Thyroid gland (tissue), 4 donors: ENCODE measurements around the gene ETHE1. TPM values are rescaled to one million over a fixed set of nuclear protein-coding genes. Genes with fewer than 3 reads are reported as not detected.

Experiments
- DNase-seq, 2 donors: peaks; one replicate each; pipeline ENCODE4 v3.0.0-alpha.2; 2019
- H3K27ac ChIP-seq, 3 donors: fragments of 200-600 bp; sonication (generic); 1 replicate in 2 of 3; 2 replicates in 1 of 3; pipeline ENCODE4 v1.5.1; 2016 to 2019; ENCODE audit warnings: mild to moderate bottlenecking in 1 of 3, moderate library complexity in 1 of 3
- H3K27me3 ChIP-seq: fragments of 200-600 bp; sonication (generic); one replicate; pipeline ENCODE4 v1.5.1; 2019
- H3K36me3 ChIP-seq, 2 donors: fragments of 200-600 bp; sonication (generic); one replicate each; pipeline ENCODE4 v1.5.1; 2016 to 2019
- H3K4me1 ChIP-seq, 2 donors: fragments of 200-600 bp; sonication (generic); one replicate each; pipeline ENCODE4 v1.5.1; 2017 to 2019
- H3K4me3 ChIP-seq, 3 donors: fragments of 200-600 bp; sonication (generic); replicated peaks in 1 of 3; 1 replicate in 2 of 3; 2 replicates in 1 of 3; pipeline ENCODE4 v1.5.1; 2016; ENCODE audit warnings: mild to moderate bottlenecking in 1 of 3
- H3K9me3 ChIP-seq: fragments of 200-600 bp; sonication (generic); one replicate; pipeline ENCODE4 v1.5.1; 2017
- CTCF ChIP-seq, 6 experiments: fragments of 200-600 bp in 3 of 6; fragments of 450-650 bp in 3 of 6; sonication (generic) in 3 of 6; IDR thresholded peaks; one replicate each; pipeline ENCODE4 v1.5.1; 2016 to 2019; ENCODE audit warnings: antibody characterized with exemption in 6 of 6, mild to moderate bottlenecking in 2 of 6, inconsistent platforms in 1 of 6, moderate library complexity in 1 of 6
- POLR2A ChIP-seq, 2 donors: fragments of 450-650 bp; IDR thresholded peaks; one replicate each; pipeline ENCODE4 v1.6.1; 2017; ENCODE audit warnings: antibody characterized with exemption in 2 of 2, mild to moderate bottlenecking in 2 of 2, moderate library complexity in 1 of 2
- WGBS, 2 donors: methylation state at CpG; one replicate each; pipeline ENCODE4 v1.1.5; 2017; 5-methylcytosine and 5-hydroxymethylcytosine counted together
- intact Hi-C: fragments of 100-400 bp; cut with DNase I; formaldehyde crosslinking; loops from one replicate; pipeline ENCODE4 v1.15.1; 2023
- total RNA-seq, 4 donors: library from RNA; depleted of rRNA; stranded (reverse); fragments of >200 nt; gene quantifications; one replicate each; pipeline ENCODE4 v1.2.3, GENCODE V29; 2016

Gene ETHE1
- total RNA-seq, 4 donors from 2014 or later: 22.4 to 61.9 (median 32.5) TPM

GRCh38 chr19:43489979-43490599 is 36.9 kb downstream of the ETHE1 start:
- DNase-seq: no peak
- 89 to 90% methylated on average over 7 of the region's 7 CpGs for WGBS, 2 donors
- Histone ChIP-seq H3K36me3 (no peaks in the 10 kb centered on the region), H3K9me3 (no peaks in the 10 kb centered on the region), H3K4me3 (no peak overlapping the region), H3K27ac (no peak overlapping the region), H3K27me3 (no peaks in the 10 kb centered on the region), H3K4me1 (no peaks in the 10 kb centered on the region)
- intact Hi-C loops: no loop called here
- TF ChIP-seq POLR2A (IDR thresholded peaks at IDR 0.05): no peak
- TF ChIP-seq CTCF (IDR thresholded peaks at IDR 0.05): no peak

GRCh38 chr19:43489310-43489709 is 37.7 kb downstream of the ETHE1 start:
- Histone ChIP-seq H3K9me3 (no peaks in the 10 kb centered on the region), H3K4me1 (no peaks in the 10 kb centered on the region), H3K4me3 (no peak overlapping the region), H3K27me3 (no peaks in the 10 kb centered on the region), H3K36me3 (no peaks in the 10 kb centered on the region), H3K27ac (no peak overlapping the region)
- no peak for DNase-seq
- TF ChIP-seq CTCF (IDR thresholded peaks at IDR 0.05) (no peak), POLR2A (IDR thresholded peaks at IDR 0.05) (no peak)
- intact Hi-C loops: no loop called here
- 55 to 60% methylated on average over 5 of the region's 5 CpGs for WGBS, 2 donors

GRCh38 chr19:43488179-43488578 is 38.8 kb downstream of the ETHE1 start:
- H3K36me3 ChIP-seq: no peaks in the 10 kb centered on the region
- no peaks in the 10 kb centered on the region for H3K9me3 ChIP-seq
- H3K4me3 ChIP-seq: no peak overlapping the region
- DNase-seq: no peak
- TF ChIP-seq CTCF (IDR thresholded peaks at IDR 0.05): no peak
- no peak for TF ChIP-seq POLR2A (IDR thresholded peaks at IDR 0.05)
- WGBS, 2 donors: 92 to 93% methylated on average over 8 of the region's 8 CpGs
- H3K4me1 ChIP-seq: no peaks in the 10 kb centered on the region
- H3K27ac ChIP-seq: no peak overlapping the region
- intact Hi-C loops: no loop called here
- H3K27me3 ChIP-seq: no peaks in the 10 kb centered on the region

GRCh38 chr19:43486412-43486811 is 40.6 kb downstream of the ETHE1 start:
- Histone ChIP-seq H3K27ac (no peak overlapping the region), H3K27me3 (no peaks in the 10 kb centered on the region), H3K36me3 (no peaks in the 10 kb centered on the region), H3K4me3 (no peak overlapping the region), H3K9me3 (no peaks in the 10 kb centered on the region), H3K4me1 (no peaks in the 10 kb centered on the region)
- TF ChIP-seq CTCF (IDR thresholded peaks at IDR 0.05) (no peak), POLR2A (IDR thresholded peaks at IDR 0.05) (no peak)
- intact Hi-C loops: no loop called here
- 94 to 95% methylated on average over 7 of the region's 7 CpGs for WGBS, 2 donors
- DNase-seq: no peak

- H3K27me3 ChIP-seq: no peaks in the 10 kb centered on the region
- H3K9me3 ChIP-seq: no peaks in the 10 kb centered on the region
- H3K4me1 ChIP-seq: no peaks in the 10 kb centered on the region
- H3K27ac ChIP-seq: no peak overlapping the region
- TF ChIP-seq CTCF (IDR thresholded peaks at IDR 0.05): no peak
- TF ChIP-seq POLR2A (IDR thresholded peaks at IDR 0.05): no peak
- intact Hi-C loops: no loop called here
- no peak for DNase-seq
- 76 to 77% methylated on average over 6 of the region's 6 CpGs for WGBS, 2 donors
- no peak overlapping the region for H3K4me3 ChIP-seq
- no peaks in the 10 kb centered on the region for H3K36me3 ChIP-seq
Measured at GRCh38 chr19:43485951-43486350, 41.0 kb downstream of the ETHE1 start.
